GM12878 (cell line): ENCODE data around the gene ZSWIM5.

Experiments
- CHD2 ChIP-seq: IDR thresholded peaks from 2 replicates; pipeline ENCODE4 v1.6.1; 2011; ENCODE audit warnings: low read depth, low read length, improper control_type of control experiment, borderline replicate concordance
- EZH2 ChIP-seq: IDR thresholded peaks from 2 replicates; pipeline ENCODE4 v1.6.1; 2012; ENCODE audit warnings: low read depth, mild to moderate bottlenecking, control low read depth, inconsistent platforms, low read length, borderline replicate concordance; ENCODE audit not compliant: control insufficient read depth
- GABPA ChIP-seq: IDR thresholded peaks from 2 replicates; pipeline ENCODE4 v1.6.1; 2014; ENCODE audit warnings: antibody characterized with exemption, low read depth, mild to moderate bottlenecking, inconsistent platforms
- REST ChIP-seq: IDR thresholded peaks from 2 replicates; pipeline ENCODE4 v1.6.1; 2012; ENCODE audit warnings: mild to moderate bottlenecking, low read depth, low read length
- SP1 ChIP-seq: IDR thresholded peaks from one replicate; pipeline ENCODE4 v1.6.1; 2011; ENCODE audit warnings: low read depth, low read length
- USF2 ChIP-seq: IDR thresholded peaks from 2 replicates; pipeline ENCODE4 v1.6.1; 2011; ENCODE audit warnings: low read depth, low read length, improper control_type of control experiment, borderline replicate concordance
- ZBED1 ChIP-seq: IDR thresholded peaks from 2 replicates; pipeline ENCODE4 v1.6.1; 2016; ENCODE audit warnings: borderline replicate concordance

GRCh38 chr1:45067806-45068205 lies 138.6 kb downstream of the ZSWIM5 start:
- TF ChIP-seq ZBED1, result no peak
- no peak for TF ChIP-seq GABPA
- TF ChIP-seq CHD2, result no peak
- TF ChIP-seq USF2, result no peak
- TF ChIP-seq REST, result no peak
- no peak for TF ChIP-seq EZH2
- no peak for TF ChIP-seq SP1
